ENCODE data around the gene BST2. TPM values are rescaled to one million over a fixed set of nuclear protein-coding genes. Genes with fewer than 3 reads are reported as not detected.
A peak's percentile ranks its signal among the peaks of the same experiment; 100 is the strongest.

Gene BST2
- total RNA-seq, 2 experiments from 2014 or later: 101 to 146 TPM

DNA sequence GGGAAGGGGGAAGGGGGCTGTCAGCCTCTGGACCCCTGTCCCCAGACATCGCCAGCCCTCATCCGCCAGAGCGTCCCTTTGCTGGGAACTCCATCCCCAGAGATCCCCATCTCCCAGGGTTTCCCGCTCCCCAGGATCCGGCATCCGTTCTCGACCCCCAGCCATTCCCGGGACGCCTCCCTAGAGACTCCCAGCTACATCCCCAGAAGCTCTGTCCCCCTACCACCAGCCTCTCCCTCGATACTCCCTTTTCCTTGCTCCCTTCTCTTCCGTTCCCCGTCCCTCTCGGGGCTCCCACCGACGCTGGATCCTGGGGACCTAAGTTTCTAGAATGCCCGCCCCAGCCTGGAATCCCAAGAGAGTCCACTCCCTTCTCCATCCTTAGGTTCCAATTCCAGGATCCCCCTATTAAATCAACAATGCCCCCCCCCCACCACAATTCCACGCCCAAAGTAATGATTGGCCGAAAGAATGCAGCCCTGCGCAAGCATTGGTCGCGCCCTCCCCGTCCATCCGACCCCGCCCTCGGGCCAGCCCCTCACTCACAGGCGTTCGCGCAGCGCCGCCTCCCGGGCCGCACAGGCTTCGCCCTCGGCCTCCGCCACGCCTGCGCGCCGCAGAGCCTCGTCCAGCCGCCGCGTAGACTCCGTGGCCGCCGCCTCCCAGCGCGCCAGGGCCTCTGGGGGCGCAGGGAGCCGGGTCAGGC, 14.6 kb downstream of the BST2 start:
- no peak overlapping the region for H3K27ac ChIP-seq (ENCODE audit: low read depth, low read length, poor library complexity, severe bottlenecking)
- no peaks in the 10 kb centered on the region for H3K9me2 ChIP-seq (ENCODE audit: insufficient read depth, low read length)
- H3K4me1 ChIP-seq (ENCODE audit: insufficient read depth, low read length, poor library complexity, severe bottlenecking): peaks cover 20% of the 10 kb centered on the region
- no peaks in the 10 kb centered on the region for H3K79me2 ChIP-seq (ENCODE audit: insufficient read depth, low read depth, low read length)
- H3K4me3 ChIP-seq (ENCODE audit: low read depth, low read length, poor library complexity, severe bottlenecking): peak overlapping the region; percentile 45
- H2AFZ ChIP-seq (ENCODE audit: low read length): no peak overlapping the region; the same call in 1 of the 2 replicates
- peak; percentile 88 for DNase-seq (ENCODE audit: low spot score)
- peaks cover 5% of the 10 kb centered on the region for H3K36me3 ChIP-seq (ENCODE audit: insufficient read depth, low read length)
- intact Hi-C loops (cut with micrococcal nuclease; ENCODE audit: unreplicated experiment): no loop called here
- POLR2A ChIA-PET: interaction anchor here (0.7 kb wide), 1 partner anchor 24 kb away, joined by 9 read pairs; no protein-coding TSS in a partner anchor
- peak overlapping the region; percentile 70 for H3K4me2 ChIP-seq (ENCODE audit: low read length)
- H4K20me1 ChIP-seq (ENCODE audit: insufficient read depth, low read length): no peaks in the 10 kb centered on the region
- CTCF ChIA-PET (ENCODE audit: unreplicated experiment): interaction anchor here (0.7 kb wide), 1 partner anchor 190 kb away, joined by 4 read pairs; no protein-coding TSS in a partner anchor
- BruUV-seq (replicated peaks): no TSS peak
- no peak for TF ChIP-seq EZH2phosphoT487 (IDR thresholded peaks at IDR 0.05; ENCODE audit: borderline replicate concordance, low read depth, low read length)
- peak; percentile 72 for TF ChIP-seq CTCF (conservative IDR thresholded peaks at IDR 0.05; ENCODE audit: low read length)
- H3K9me3 ChIP-seq (ENCODE audit: low read length): no peaks in the 10 kb centered on the region

DNA sequence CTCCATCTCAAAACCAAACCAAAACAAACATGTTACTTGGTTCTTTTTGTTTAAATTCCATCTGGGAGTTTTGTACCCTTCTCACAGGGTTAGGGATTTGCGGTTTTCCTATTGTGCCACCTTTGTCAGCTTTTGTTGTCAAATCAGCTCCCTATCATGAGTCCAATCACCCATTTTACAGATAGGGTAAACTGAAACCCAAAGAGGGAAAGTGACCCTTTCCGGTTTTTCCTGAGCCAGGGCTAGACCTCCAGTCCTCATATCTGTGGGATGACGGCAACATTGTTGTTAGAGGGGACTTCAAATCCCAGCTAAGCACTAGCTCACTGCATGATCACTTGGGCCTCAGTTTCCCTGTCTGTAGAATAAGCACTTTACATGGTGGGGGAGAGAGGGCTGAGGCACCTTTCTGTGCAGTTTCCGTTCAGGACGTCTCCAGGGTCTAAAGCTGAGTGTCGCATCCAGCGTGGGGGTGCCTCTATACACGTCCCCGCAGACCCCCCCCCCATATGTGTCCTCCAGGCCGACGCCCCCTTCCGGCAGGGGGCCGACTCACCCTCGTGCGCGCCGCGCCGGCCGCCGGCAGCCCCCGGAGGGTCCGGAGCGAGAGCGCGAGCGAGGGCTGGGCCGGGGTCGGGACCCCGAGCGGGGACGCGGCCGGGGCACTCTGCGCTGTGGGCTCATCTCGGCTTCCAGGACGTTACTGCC, 15.3 kb downstream of the BST2 start:
- POLR2A ChIA-PET: no interaction called here
- no peaks in the 10 kb centered on the region for H4K20me1 ChIP-seq (ENCODE audit: insufficient read depth, low read length)
- CTCF ChIA-PET (ENCODE audit: unreplicated experiment): no interaction called here
- no peaks in the 10 kb centered on the region for H3K9me2 ChIP-seq (ENCODE audit: insufficient read depth, low read length)
- H3K4me3 ChIP-seq (ENCODE audit: low read depth, low read length, poor library complexity, severe bottlenecking): no peak overlapping the region
- TF ChIP-seq CTCF (conservative IDR thresholded peaks at IDR 0.05; ENCODE audit: low read length): no peak
- H3K36me3 ChIP-seq (ENCODE audit: insufficient read depth, low read length): peaks cover 4% of the 10 kb centered on the region; the same call in 1 of the 2 replicates
- no peaks in the 10 kb centered on the region for H3K79me2 ChIP-seq (ENCODE audit: insufficient read depth, low read depth, low read length)
- H3K27ac ChIP-seq (ENCODE audit: low read depth, low read length, poor library complexity, severe bottlenecking): no peak overlapping the region
- DNase-seq (ENCODE audit: low spot score): no peak
- H2AFZ ChIP-seq (ENCODE audit: low read length): no peak overlapping the region
- no TSS peak for BruUV-seq (replicated peaks)
- H3K4me2 ChIP-seq (ENCODE audit: low read length): peak overlapping the region; percentile 44; the same call in 1 of the 2 replicates
- intact Hi-C loops (cut with micrococcal nuclease; ENCODE audit: unreplicated experiment): no loop called here
- no peaks in the 10 kb centered on the region for H3K9me3 ChIP-seq (ENCODE audit: low read length)
- peaks cover 18% of the 10 kb centered on the region for H3K4me1 ChIP-seq (ENCODE audit: insufficient read depth, low read length, poor library complexity, severe bottlenecking)

DNA sequence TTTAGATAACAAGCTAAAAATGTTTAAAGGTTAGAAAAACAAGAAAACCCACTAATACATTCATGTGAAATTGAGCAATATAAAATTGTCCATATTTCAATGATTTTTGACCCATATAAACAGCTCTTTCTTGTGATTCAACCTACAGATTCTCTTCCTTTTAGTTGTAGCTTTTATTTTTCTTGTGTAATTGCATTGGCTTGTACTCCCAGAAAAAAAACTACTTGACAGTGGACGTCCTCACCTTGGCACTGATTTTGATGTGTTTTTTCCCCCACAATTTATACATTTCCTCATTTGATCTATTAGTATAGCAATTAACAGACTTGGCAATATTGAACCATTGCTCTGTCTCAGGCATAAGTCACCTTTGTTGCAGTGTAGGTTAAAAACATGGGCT, 16.1 kb downstream of the BST2 start:
- Histone ChIP-seq H3K4me1 (ENCODE audit: insufficient read depth, low read length, poor library complexity, severe bottlenecking) (peaks cover 17% of the 10 kb centered on the region), H2AFZ (ENCODE audit: low read length) (no peak overlapping the region), H3K36me3 (ENCODE audit: insufficient read depth, low read length) (peaks cover 2% of the 10 kb centered on the region; the same call in 1 of the 2 replicates), H4K20me1 (ENCODE audit: insufficient read depth, low read length) (no peaks in the 10 kb centered on the region), H3K9me3 (ENCODE audit: low read length) (no peaks in the 10 kb centered on the region), H3K9me2 (ENCODE audit: insufficient read depth, low read length) (no peaks in the 10 kb centered on the region), H3K4me3 (ENCODE audit: low read depth, low read length, poor library complexity, severe bottlenecking) (no peak overlapping the region), H3K79me2 (ENCODE audit: insufficient read depth, low read depth, low read length) (no peaks in the 10 kb centered on the region), H3K4me2 (ENCODE audit: low read length) (no peak overlapping the region), H3K27ac (ENCODE audit: low read depth, low read length, poor library complexity, severe bottlenecking) (no peak overlapping the region)
- ChIA-PET CTCF (ENCODE audit: unreplicated experiment) (no interaction called here), POLR2A (no interaction called here)
- intact Hi-C loops (cut with micrococcal nuclease; ENCODE audit: unreplicated experiment): no loop called here
- TF ChIP-seq EZH2phosphoT487 (IDR thresholded peaks at IDR 0.05; ENCODE audit: borderline replicate concordance, low read depth, low read length) (no peak), CTCF (conservative IDR thresholded peaks at IDR 0.05; ENCODE audit: low read length) (no peak)
- no peak for DNase-seq (ENCODE audit: low spot score)
- BruUV-seq (replicated peaks): no TSS peak
